NCI-H345 treated with DMSO at 0.1 percent for 48 hours (cell line): ENCODE data around the gene MS4A4A.
"Not testable (repeated sequence)": the region's sequence is repeated elsewhere in the genome, so short reads cannot be mapped to it uniquely, and the experiment has no call there.

Experiments used
- DNase-seq: peaks from one replicate; lab custom pipeline; 2025; ENCODE audit not compliant: unreplicated experiment; lab: John Stamatoyannopoulos, UW

MS4A4A gene

DNA sequence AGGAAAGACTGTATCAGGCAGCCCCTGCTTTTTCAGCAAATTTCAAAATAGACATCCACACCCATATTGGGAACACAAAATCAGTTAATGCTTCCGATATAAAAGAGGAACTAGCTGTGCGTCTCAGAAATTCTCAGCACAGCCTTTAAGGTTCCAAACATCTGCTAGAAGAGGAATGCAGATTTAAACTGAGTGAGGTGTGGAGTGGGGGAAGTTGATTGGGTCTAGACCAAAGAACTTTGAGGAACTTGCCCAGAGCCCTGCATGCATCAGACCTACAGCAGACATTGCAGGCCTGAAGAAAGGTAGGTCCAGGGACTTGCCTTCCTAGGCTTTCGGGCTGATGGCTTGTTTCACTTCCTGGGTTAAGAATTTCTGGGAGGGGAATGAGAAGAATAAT, at the start of gene MS4A4A:
Gene MS4A4A, plus strand, starts transcription at position 255 of the 400 bp plus-strand sequence. Its CDS starts 10 bp downstream, at position 265.
- DNase-seq: no peak

DNA sequence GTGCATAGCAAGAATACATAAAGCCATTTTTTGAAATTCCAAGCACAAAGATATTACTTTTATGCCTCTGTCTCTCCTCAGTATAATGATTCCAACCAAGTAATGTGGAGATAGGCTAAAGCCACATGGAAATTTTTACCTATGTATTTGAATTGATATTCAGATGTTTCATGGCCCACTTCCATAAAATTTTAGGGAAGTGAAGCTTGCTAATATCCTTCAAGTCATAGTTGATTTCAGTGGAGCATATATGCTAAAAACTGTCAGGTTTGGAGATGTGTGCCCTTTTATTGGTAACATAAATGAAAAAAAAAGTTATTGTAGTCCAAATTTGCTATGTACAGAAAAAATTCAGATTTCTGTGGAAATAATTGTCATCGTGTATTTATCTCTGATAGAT, 49.8 kb upstream of the MS4A4A start:
- no peak for DNase-seq

DNA sequence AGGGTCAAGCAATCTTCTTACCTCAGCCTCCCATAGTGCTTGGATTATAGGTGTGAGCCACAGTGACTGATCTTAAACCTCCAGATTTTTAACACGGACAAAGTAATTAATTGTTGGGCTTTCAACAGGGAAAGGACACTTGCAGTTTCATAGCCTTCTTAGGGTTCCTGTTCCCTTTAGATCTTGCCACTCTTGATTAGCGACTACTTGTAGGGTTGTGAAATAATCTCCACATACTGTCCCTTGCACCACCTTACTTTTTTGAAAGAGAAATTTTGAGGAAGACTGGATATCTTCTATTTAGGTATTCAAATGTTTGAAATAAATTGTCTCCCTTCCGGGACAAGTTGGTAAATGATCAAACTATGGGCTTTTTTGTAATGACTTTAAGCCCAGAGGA, 45.1 kb upstream of the MS4A4A start:
- no peak for DNase-seq

DNA sequence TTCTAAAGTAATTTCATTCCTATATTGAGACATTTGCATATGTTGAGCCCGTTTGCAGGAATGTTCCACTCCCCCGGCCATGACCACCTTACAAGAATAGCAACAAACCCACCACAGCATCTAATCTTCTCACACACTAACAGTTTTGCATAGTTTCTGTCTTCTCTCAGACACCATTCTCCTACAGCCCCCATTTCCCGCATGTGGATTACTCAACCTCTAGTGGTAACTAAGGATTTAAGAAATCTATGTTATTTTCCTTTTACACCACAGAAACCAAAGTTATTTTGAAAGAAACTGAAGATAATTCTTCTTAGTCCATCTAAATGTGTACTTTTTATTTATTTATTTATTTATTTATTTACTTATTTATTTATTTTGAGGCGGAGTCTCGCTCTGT, 39.8 kb upstream of the MS4A4A start:
- DNase-seq: no peak

DNA sequence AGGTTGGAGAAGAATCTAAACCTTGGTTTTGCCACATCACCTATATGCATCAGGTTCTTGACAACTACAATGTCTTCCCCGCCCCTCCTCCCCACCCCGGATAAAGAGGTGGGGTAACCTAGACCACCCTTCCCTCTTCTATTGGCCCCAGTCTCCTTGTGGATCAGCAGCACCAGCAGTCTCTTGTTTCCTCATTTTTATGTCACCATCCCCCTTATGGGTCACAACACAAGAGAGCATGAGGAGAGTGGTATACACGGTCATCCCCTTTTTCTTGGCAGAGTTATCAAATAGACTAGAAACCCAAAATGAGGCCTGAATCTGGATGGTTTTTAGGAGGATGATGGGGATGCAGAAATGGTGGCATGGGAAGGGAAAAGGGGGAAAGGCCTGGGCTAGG, 38.7 kb upstream of the MS4A4A start:
- DNase-seq: no peak

DNA sequence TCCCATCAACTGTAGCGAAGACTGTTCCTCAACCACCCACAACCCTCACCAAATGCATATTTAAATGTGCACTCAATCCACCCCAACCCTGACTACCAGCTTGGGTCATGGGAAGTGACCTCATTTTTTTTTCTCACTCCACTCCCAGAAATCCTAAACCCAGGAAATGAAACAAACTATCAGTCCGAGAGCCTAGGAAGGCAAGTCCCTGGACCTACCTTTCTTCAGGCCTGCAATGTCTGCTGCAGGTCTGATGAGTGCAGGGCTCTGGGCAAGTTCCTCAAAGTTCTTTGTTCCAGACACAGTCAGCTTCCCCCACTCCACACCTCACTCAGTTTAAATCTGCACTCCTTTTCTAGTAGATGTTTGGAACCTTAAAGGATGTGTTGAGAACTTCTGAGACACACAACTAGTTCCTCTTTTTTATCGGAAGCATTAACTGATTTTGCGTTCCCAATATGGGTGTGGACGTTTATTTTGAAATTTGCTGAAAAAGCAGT, 37.7 kb upstream of the MS4A4A start, which contains the start of gene MS4A4E:
Gene MS4A4E, minus strand, starts transcription at position 398 of the 500 bp plus-strand sequence. CDS start 13,082 bp downstream, outside the sequence.
- DNase-seq: no peak

DNA sequence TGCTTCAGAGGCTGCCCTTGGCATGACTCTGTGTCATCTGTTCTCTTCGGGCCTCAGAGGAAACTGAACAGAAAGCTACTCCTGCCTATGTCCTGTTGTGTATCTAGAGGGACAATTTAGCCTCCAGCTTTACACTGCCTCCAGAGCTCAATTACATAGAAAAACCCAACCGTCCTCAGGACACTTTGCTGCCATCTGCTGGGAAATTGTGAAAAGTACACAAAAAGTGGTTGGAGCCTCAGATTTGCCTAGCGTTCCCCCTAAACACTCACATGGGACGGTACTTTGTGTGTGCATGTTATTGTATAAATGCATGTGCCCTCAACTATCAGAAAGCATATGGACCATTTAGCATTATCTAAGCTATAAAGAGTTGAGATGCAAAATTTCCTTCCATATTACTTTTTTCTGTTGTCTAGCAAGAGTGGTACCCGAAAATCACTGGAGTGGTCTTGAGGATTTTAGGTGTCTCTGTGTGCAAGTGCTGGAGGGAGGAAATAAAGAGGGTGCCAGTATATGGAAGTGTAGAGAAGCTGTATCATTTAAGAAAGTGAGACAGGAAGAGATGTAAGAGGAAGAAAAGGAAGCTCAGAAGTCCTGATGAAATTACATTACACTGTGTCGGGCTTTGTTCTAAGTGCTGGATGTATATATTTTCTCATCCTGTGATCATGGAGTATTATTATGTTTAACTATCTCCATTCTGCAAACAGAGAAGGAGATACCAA, 28.8 kb upstream of the MS4A4A start:
- DNase-seq: no peak

DNA sequence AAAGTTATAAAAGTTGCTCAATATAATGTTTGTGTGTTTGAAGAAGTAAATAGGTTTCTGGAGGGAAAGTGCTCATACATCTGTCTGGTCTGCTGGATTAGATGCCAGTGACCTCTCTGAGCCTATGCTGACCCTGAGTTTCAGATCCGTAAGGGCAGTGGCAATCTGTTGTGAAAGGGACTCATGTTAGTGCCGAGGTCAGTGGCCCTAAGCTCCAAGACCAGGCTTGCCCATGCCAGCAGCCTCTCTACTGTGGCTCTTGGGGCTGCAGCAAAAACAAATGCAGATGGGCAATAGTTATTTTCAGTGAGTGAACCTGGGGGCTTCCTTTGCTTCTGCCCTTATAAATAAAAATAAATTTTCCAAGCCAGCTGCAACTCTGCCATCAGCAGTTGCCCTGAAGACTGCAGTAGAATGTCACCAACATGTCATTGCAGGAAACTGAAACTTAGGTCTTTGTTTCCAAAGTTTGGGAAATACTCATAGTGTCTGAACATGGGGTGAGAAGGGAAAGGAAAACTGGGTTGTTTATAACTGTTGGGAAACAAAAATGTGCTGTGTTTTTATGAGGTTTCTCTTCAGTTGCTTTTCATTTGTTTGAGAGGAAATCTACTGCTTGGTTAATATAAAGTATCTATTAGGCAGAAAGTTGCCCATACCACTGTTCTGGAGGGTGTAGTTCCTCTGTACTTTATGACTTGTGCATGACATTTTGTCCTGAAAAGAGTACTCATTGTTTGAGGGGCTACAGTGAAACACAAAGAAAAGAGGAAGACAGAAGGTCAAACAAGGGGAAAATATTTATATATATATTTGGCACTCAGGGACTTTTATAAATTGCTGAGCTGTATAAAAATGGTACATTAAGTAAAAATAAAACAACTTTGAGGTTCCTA, 28.0 kb upstream of the MS4A4A start:
- no peak for DNase-seq

DNA sequence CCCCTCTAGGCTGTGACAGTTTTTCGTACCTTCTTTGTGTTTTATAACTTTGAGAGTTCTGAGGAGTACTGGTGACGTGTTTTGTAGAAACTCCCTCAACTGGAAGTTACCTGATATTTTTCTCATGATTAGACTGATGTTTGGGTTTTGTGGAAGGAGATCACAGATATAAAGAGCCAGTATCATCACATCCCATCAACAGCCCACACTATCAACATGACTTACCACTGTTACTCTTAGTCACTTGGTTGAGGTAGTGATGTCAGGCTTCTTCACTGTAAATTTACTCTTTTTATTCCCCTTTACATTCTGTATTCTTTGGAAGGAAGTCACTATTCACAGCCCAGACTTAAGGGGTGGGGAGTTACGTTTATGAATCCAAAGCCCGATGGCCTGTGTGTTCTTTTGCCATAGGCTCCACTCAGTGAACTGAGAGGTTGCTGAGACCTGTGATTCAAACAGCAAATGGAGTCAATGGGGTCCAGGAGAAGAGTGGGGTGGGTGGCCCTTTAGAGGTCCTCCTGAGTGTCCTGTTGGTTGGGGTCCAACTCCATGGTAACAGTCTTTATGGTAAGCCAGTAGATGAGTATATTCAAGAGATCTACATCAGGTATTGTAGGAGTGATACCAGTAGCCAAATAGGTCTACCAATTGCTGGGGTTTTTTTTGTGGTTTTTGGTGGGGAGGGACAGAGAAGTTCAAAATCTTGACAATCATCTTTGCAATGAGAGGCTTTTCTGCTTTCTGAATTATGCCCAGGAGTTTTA, 22.3 kb upstream of the MS4A4A start:
- DNase-seq: no peak

DNA sequence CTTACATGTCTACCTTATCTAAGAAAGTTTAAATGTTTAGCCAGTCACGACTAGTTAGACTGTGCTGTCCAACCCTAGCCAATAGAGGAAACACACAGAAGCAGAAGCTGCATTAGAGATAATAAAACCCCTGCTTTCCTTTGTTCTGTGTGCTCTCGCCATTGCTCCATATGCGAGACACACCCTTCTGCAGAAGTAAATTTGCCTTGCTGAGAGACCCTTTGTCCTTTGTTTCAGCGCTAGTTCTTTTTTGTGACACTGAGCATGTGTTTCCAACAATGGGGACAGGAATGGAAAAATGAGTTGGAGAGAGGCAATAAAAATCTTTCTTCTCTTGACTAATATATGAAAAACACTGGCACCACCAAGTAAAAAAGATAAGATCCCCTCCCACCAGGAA, 19.5 kb upstream of the MS4A4A start:
- no peak for DNase-seq

DNA sequence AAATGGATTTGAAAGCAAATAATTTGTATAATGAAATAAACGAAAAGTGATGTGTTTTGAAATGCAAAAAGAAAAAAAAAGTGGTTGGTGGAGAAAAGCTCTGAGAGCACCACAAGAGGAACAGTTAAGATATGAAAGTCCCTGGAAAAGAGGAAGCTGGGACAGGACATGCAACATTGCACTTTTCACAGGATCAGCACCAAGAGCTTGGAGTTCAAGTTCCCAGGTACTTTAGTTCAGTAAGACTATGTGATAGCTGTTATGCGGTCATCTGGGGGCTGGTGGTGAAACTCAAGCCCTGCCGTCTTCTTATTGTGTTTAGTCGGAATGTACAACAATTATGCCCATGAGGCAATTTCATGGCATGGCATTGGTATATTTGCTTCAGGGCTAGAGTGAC, 17.1 kb upstream of the MS4A4A start:
- DNase-seq: no peak

DNA sequence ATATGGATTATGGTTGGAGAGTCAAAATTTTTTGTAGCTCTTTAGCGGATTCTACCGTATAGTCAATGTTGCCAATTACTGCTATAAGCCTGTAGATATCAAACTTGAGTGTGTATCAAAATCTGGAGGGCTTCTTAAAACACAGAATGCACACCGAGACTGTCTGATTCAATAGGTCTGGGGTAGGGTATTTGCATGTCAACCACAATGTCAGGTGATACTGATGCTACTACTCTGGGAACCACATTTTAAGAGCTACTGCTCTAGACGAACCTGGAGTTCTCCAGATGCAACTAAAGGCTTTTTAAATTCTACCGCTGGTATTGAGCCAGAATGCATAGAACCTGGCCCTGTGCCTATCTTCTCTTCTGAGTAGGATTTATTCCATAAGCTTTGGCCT, 15.8 kb upstream of the MS4A4A start:
- DNase-seq: no peak

DNA sequence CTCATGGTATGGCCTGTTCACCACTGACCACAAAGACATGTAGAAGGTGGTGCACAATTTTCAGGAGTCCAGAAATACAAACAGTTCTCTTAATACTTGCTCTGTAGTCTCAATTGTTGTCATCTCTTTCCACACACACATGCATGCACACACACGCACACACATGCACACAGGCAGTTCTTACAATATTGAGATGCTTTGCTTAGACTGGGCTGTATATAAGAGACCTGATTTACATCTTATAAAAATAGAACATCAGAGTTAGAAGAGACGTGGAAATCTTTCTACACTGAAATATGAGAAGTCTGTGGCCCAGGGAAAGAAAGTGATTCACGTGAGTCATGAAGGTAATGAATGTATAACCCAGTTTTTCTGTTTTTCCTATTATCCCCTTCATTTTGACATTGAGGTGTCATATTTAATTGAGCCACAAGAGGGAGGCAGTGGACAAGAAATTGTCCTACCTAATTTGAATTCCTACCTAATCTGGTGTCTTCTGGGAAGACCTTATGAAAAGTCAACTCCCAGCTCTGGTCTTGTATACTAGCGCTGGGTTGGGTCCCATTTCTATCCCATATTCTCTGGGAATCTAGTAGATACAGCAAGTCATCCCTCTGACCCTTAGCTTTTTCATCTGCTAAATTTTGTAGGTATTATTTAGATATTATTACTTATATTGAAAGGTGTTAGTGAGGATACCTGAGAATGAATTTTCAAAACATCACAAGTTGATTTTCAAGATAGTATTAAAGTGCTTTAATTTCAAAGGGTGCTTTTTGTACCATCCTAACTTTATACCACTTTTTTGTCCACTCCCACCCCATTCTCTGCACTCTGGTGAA, 14.9 kb upstream of the MS4A4A start:
- DNase-seq: no peak

DNA sequence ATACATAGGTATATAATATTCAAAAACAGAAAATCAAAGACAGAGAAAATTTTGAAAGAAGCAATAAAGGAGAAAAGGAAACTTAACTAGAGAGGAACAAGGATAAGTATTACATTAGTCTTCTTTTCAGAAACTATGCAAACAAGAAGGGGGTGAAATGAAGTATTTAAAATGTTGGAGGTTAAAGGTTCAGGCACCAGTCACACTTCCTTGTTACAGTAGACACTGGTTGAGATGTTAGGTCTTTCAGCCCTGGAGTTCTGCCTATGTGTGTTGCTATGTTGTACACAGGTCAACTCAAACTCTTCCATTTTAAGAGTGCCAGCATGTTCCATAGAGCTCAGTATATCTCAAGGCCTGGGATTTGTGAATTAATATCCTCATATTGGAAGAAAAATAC, 6.0 kb upstream of the MS4A4A start:
- DNase-seq: no peak

DNA sequence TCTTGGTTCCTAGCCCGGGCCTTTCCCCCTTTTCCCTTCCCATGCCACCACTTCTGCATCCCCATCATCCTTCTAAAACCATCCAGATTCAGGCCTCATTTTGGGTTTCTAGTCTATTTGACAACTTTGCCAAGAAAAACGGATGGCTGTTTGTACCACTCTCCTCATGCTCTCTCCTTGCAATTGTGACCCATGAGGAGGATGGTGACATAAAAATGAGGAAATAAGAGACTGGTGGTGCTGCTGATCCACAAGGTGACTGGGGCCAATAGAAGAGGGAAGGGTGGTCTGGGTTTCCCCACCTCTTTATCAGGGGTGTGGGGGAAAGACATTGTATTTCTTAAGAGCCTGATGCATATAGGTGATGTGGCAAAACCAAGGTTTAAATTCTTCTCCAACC, 1.0 kb downstream of the MS4A4A start:
- DNase-seq: no peak

DNA sequence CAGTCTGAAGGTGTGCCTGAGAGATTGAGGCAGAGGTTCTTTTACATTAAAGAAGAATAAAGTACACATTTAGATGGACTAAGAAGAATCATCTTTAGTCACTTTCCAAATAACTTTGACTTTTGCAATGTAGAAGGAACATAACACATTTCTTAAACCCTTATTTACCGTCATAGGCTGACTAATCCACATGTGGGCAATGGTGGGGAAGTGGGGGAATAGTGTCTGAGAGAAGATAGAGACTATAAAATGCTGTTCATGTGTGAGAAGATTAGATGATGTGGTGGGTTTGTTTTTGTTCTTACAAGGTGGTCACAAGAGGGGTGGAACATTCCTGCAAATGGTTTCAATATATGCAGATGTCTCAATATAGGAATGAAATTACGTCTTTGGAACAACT, 1.8 kb downstream of the MS4A4A start:
- DNase-seq: no peak

DNA sequence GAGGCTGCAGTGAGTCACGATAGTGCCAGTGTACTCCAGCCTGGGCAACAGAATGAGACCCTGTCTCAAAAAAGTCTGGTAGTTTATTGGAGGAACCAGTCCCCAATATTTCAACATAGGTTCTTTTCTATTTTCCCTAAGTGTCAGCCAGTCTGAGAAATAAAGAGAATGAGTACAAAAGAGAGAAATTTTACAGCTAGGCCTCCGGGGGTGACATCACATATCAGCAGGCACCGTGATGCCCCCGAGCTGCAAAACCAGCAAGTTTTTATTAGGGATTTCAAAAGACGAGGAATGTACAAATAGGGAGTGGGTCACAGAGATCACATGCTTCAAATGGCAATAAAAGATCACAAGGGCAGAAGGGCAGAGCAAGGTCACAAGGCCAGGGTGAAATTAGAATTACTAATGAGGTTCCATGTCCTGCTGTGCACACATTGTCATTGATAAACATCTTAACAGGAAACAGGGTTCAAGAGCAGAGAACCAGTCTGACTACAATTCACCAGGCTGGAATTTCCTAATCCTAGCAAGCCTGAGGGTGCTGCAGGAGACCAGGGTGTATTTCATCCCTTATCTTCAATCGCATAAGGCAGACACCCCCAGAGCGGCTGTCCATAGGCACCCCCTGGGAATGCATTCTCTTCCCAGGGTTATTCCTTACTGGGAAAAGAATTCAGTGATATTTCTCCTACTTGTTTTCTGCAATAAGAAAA, 5.1 kb downstream of the MS4A4A start:
- not testable (repeated sequence) for DNase-seq

DNA sequence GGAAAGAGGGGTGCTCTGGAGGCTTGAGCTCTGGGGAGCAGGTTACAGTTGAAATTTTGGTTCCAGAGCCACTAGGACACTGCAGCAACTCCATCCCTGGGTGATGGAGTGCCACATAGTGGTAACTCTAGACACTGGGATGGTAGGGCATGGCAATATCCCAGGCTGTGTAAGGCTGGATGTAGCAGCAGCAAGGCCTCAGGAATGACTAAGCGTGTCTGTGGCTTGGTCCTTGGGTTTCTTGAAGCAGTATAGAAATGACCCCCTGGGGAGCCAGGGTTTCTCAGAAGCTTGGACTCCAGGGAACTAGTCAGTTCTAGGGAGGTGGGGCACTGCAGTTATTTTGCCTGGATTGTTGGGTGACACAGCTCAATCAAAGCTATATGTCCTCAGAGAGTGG, 8.1 kb downstream of the MS4A4A start:
- no peak for DNase-seq

DNA sequence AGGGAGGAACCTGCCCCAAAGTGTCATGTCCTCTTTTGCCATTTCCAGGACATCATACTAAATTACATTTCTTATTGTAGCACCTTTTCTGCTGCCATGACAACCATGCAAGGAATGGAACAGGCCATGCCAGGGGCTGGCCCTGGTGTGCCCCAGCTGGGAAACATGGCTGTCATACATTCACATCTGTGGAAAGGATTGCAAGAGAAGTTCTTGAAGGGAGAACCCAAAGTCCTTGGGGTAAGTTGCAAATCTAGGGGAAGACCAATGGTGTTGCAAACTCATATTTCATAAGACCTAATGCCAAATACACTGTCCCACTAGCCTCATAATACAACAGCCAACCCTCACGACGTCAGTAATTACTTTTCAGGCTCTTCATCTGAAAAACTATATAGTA, 11.7 kb downstream of the MS4A4A start:
- DNase-seq: no peak

DNA sequence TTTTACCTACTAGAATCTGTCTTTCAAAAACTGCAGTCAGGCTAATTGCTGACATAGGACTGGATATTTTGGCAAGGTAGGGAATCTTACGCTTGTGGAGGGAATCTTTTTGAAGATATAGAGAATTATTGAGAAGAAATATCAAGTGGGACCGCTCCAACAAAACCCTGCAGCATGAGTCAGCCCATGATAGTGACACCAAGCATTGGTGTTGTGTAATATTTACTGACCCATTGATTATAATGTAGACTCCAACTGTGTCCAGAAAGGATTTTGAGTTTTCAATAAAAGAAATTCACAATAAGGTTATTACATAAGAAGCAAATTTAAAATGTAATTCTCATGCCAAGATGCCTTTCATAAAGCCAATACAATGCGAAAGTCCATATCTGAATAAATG, 20.7 kb downstream of the MS4A4A start:
- DNase-seq: no peak
